Mesenteric fat pad (tissue), 1 donor: ENCODE data around the gene CLEC2B. TPM values are rescaled to one million over a fixed set of nuclear protein-coding genes. Genes with fewer than 3 reads are reported as not detected.
"Not testable (repeated sequence)": the region's sequence is repeated elsewhere in the genome, so short reads cannot be mapped to it uniquely, and the experiment has no call there.

Source experiments
- DNase-seq: peaks from one replicate; pipeline ENCODE4 v3.0.0-alpha.2; 2020; ENCODE audit warnings: low spot score
- long read RNA-seq: library from polyadenylated mRNA; unstranded; transcript quantifications from one replicate; pipeline ENCODE4 v2.0.0, GENCODE V29; 2020
- total RNA-seq: library from RNA; stranded (reverse); fragmentation: NEBNext Ultra II Directional; extraction: Animal tissue kit (Norgen Biotek cat#: 25700); gene quantifications from one replicate; pipeline ENCODE4 v1.2.1, GENCODE V29; 2021
- donor health status: DM: yes; HTN: yes; CAD: no.

Gene CLEC2B
- total RNA-seq: 17.1 TPM
- long read RNA-seq, transcript CLEC2B-201 (5 exons, 1,700 nt): major isoform, 12 of 13 reads
- long read RNA-seq, partial matches to known transcripts: 0 of 13 reads
- long read RNA-seq, other reads (novel, unspliced or antisense): 1 of 13 reads

DNA sequence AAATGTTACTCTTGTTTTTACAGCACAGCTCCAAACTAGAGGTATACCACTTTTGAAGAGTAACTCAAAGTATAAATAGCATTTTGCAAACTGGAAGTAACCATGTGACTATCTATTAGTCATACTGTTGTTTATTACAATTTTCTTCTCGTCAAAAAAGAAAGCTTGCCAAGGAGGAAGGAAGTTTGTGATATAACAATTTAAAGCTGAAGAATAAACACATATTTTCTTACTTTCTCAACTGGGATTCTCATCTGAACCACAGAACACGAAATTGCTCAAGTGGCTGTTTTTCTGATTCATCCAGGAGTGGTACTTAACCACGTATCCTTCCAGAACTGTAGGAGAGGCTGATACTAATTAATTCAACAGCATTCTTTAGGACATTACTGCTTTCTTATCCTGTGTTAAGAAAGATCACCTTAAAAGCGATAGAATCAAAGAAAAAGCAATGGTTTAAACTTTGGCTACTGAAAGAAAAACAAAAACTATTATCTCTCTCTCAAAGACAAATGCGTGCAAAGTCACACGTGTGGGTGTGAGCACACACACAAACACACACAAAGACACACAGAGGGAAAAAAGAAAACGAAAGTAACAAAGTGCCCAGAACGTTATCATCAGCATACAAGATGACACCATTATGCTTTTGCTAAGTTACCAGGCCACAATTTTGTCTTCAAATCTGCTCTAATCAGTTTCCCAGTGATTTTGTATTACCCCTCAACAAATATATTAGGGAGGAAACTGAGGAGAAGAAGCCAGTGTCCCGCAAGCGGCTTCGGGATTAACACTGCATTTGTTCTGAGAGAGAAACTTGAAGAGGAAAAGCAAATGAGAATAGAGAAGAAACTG is at the start of gene CLEC2B:
Gene CLEC2B, minus strand, starts transcription at position 48 of the 855 bp plus-strand sequence.
- no peak for DNase-seq

DNA sequence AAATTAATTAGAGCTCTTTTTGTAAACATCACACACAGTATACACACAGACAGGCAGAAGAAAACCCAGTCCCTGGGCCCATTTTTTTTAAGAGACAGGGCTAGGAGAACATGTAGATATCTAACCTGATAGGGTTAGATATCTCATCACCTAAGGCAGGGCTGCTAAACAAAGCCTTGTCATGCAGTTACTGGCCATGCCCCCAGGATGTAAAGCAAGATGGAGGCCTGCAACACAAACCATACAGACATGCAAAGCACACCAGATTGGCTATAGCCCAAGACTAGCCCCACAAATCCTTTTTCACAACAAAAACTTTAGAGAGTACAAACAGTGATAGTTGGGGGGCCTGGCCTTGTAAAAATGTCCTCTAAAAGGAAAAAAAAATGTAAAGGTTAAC is 42.6 kb upstream of the CLEC2B start:
- no peak for DNase-seq

- no peak for DNase-seq
Observed at GRCh38 chr12:9910716-9911421, 41.7 kb upstream of the CLEC2B start.

DNA sequence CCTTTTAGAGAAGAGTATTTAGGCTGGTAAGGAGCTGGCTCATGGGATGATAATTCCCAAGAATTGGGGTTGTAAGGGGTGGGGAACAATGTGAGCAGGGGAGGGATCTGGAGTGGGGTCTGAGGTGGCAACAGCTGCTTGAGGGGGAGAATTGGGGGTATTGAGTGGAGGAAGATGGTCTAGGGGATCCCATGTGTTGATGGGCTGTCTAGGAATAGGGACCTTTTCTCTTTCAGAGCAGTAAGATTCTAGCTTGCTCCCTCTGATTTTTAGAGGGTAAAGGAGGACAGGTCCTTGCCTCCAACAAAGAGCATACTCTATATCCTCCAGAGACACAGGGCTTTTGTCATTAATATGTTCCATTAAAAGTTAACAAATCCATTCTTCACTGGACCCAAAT is 40.6 kb upstream of the CLEC2B start:
- DNase-seq: no peak

DNA sequence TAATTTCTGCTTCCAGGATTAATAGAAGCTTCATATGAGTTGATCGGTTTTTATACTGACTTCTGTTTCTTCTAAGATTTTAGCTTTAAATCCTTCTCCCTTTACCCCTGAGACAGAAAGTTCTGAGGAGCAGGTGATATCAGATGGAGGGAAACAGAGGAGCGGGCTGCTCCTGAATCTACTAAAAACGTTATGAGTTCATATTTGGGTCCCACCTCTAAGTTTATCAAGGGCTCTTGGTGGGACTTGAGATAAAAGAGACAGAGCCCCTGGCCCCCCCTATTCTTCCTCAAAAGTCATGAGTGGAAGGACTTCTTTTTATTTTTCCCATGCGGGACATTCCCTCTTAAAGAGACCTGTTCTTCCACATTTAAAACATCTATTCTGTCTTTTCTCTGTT is 39.2 kb upstream of the CLEC2B start:
- no peak for DNase-seq

- no peak for DNase-seq
Observed at GRCh38 chr12:9907769-9908168, 38.6 kb upstream of the CLEC2B start.

- DNase-seq: no peak
Observed at GRCh38 chr12:9906873-9907272, 37.7 kb upstream of the CLEC2B start.

DNA sequence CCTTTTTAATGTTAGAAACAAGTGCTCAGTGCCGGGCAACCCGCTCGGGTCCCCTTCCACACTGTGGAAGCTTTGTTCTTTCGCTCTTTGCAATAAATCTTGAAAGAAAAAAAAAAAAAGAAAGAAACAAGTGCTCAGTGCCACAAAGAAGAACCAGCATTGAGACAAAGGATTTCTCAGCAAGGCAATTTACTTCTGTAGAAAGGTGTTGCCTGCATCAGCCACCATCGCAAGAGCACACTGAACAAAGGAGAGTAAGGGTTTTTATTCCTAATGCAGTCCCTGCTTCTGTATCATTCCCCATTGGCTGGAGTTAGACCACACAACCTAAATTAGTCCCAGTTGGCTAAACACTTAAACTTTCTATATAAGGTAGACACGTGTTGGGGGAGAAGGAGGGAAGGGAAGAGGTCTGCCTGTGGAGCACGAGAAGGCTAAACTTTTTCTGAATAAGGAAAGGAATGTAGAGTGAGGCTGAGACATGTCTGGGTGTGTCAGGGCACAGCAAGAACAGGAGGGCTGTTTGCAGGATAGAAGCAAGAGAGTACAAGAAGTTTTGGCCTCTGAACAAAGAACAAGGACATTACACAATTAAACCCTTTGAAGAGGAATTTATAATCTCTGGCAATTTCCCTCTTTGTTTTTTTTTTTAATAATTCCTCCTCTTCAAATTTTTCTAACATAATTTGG is 33.5 kb upstream of the CLEC2B start:
- no peak for DNase-seq

GRCh38 chr12:9900930-9901329 is 31.8 kb upstream of the CLEC2B start:
- no peak for DNase-seq

GRCh38 chr12:9899209-9899608 is 30.1 kb upstream of the CLEC2B start:
- no peak for DNase-seq

DNA sequence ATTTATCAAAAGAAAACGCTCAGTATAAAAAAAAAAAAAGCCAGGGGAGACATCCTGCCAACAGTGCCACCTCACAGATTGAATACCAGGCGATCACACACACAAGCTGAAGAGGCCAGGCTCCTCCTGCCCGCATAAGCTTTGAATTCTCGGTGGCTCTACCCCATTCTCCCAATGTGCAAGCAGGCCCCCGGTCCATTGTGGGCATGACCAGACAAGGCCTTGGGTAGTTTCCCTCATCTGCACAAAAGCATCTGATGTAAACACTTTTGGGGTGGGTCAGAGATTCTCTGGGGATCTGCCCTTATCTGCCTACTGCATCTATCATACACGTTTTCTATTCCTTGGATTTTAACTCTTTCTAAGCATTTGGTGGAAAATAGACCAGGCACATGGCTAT is 28.4 kb upstream of the CLEC2B start:
- DNase-seq: no peak

- no peak for DNase-seq
Observed at GRCh38 chr12:9895215-9895971, 26.2 kb upstream of the CLEC2B start.

GRCh38 chr12:9888665-9889273 is 19.6 kb upstream of the CLEC2B start:
- DNase-seq: no peak

GRCh38 chr12:9883175-9883574 is 14.0 kb upstream of the CLEC2B start:
- DNase-seq: no peak

DNA sequence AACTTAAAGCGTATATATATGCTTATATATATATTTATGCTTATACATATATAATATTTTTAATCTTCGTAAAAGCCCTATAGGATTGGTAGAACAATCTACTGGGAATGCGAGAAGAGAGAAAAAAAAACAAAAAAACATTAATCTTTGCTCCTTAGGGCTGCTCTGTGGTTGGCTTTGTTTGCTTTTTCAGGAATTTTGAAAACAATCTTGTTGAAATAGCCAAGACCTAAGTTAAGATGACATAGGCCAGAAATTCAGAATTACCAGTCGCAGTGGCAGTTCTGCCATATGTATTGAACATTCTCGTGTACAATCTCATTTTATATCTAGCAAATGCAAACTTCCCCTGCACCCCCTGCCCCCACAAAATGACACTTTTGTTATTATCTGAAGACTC is 12.8 kb upstream of the CLEC2B start:
- no peak for DNase-seq

- DNase-seq: no peak
Observed at GRCh38 chr12:9881246-9881645, 12.1 kb upstream of the CLEC2B start, which contains the start of gene KLRF2. TSS of gene KLRF2 (plus strand) at chr12:9881489. CDS start at chr12:9881596, 107 bp downstream.

GRCh38 chr12:9880532-9881078 is 11.5 kb upstream of the CLEC2B start:
- no peak for DNase-seq

DNA sequence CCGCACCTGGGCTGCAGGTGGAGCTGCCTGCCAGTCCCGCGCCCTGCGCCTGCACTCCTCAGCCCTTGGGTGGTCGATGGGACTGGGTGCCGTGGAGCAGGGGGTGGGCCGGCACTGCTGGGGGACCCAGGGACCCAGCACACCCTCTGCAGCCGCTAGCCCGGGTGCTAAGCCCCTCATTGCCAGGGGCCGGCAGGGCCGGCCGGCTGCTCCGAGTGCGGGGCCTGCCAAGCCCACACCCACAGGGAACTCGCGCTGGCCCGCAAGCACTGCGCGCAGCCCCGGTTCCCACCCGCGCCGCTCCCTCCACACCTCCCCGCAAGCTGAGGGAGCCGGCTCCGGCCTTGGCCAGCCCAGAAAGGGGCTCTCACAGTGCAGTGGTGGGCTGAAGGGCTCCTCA is 7.0 kb upstream of the CLEC2B start:
- not testable (repeated sequence) for DNase-seq

DNA sequence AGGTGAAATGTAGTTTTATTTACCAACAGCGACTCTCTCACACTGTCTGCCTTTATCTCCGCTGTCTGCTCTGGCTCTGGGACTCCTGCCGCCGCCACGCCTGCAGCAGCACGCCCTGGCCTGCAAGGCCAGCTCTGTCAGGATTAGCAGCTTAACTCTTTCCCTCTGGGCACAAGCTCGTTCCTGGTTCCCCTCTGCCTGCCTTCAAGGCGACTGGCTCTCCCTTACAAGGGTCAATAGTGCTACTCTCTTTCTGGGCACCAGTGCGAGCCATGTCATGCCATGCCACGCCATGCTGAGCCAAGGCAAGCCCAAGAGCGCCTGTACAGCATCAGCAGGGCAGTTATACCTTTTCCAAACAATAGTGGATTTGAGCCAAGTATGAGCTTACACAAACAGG is 3.6 kb upstream of the CLEC2B start:
- no peak for DNase-seq

GRCh38 chr12:9872162-9872561 is 3.0 kb upstream of the CLEC2B start:
- no peak for DNase-seq
